OCI-LY3 (cell line): ENCODE data around the gene CXCL5.

Source experiments
- H2AFZ ChIP-seq: fragments of 200-600, 300-600 bp; shearing (Covaris generic); 2 replicates; pipeline ENCODE4 v1.6.0; 2014; ENCODE audit warnings: antibody characterized with exemption, low read depth, low read length
- H3K27ac ChIP-seq: fragments of 200-600, 300-600 bp; sonication (generic); 2 replicates; pipeline ENCODE4 v1.5.1; 2014; ENCODE audit warnings: mild to moderate bottlenecking, low read length, moderate library complexity, mixed read lengths
- H3K27me3 ChIP-seq: fragments of 200-600, 300-600 bp; sonication (generic); 2 replicates; pipeline ENCODE4 v1.6.1; 2014; ENCODE audit warnings: low read depth, low read length, mixed read lengths
- H3K36me3 ChIP-seq: fragments of 200-600, 300-600 bp; sonication (generic); replicated peaks from 2 replicates; pipeline ENCODE3; 2014; ENCODE audit warnings: low read depth, low read length, mixed read lengths
- H3K4me1 ChIP-seq: fragments of 300-600, 200-600 bp; sonication (generic); 2 replicates; pipeline ENCODE4 v1.6.1; 2014; ENCODE audit warnings: low read length, mixed read lengths
- H3K4me2 ChIP-seq: fragments of 200-600, 300-600 bp; sonication (generic); 2 replicates; pipeline ENCODE4 v1.6.1; 2014; ENCODE audit warnings: low read length, mixed read lengths
- H3K4me3 ChIP-seq: fragments of 300-600, 200-600 bp; sonication (generic); 2 replicates; pipeline ENCODE4 v1.5.1; 2014; ENCODE audit warnings: antibody characterized with exemption, mild to moderate bottlenecking, low read length, moderate library complexity
- H3K79me2 ChIP-seq: fragments of 300-600, 200-600 bp; shearing (Covaris generic); 2 replicates; pipeline ENCODE4 v1.6.1; 2014; ENCODE audit warnings: mild to moderate bottlenecking, low read length, mixed read lengths
- H3K9ac ChIP-seq: fragments of 300-600, 200-600 bp; shearing (Covaris generic); 2 replicates; pipeline ENCODE4 v1.6.0; 2014; ENCODE audit warnings: mild to moderate bottlenecking, low read length, moderate library complexity
- H3K9me3 ChIP-seq: fragments of 200-600, 300-600 bp; shearing (Covaris generic); 2 replicates; pipeline ENCODE4 v1.6.1; 2014; ENCODE audit warnings: low read length, mixed read lengths; ENCODE audit not compliant: insufficient read depth
- H4K20me1 ChIP-seq: fragments of 200-600, 300-600 bp; sonication (generic); 2 replicates; pipeline ENCODE4 v1.6.1; 2016; ENCODE audit warnings: low read length, mixed read lengths; ENCODE audit not compliant: insufficient read depth
- EZH2phosphoT487 ChIP-seq: fragments of 200-600 bp; shearing (Covaris generic); IDR thresholded peaks from 2 replicates; pipeline ENCODE4 v1.6.1; 2018; ENCODE audit warnings: antibody characterized with exemption, mixed run types, low read depth
- TF ChIP-seq, protein P1 (sequence below): fragments of 200-600, 300-600 bp; sonication (generic); IDR thresholded peaks from 2 replicates; pipeline ENCODE4 v1.5.1; 2014; ENCODE audit warnings: antibody characterized with exemption, low read length, low read depth

The CXCL5 gene

DNA sequence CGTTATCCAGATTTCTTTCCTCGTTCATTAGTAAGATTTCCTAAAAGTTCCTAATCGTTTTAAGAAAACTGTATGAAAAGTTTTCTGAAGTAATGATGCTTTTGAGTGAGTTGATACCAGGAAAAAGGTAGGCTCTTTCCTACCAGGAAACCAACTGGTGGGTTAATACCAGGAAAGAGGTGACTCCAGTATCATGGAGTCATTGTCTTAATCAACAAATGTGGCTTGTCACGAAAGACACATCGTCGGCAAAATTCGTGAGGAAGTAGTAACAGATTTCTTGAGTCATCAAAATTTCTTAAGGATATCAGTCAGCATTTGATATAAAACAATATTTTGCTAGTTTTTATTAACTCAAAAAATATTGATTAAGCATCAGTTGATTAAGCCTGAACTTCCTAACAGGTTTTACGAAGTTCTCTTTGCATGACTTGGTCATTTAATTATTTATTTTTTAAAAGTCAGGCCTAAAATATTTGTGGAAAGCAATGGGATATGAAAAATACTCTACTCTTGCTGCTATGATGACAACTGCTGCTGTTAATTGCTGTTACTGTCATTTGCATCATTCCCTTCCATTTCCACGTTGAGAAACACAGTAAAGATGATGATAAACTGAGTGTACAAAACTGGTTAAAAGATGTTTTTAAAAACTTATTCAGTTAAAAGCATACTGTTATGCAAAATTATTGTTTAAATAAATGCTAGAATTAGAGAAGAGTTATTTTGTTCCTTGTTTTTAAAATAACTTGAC lies 7.3 kb downstream of the CXCL5 start:
- Histone ChIP-seq H3K27me3 (no peaks in the 10 kb centered on the region), H3K9me3 (no peaks in the 10 kb centered on the region), H3K9ac (no peak overlapping the region), H3K79me2 (no peaks in the 10 kb centered on the region), H3K36me3 (no peaks in the 10 kb centered on the region), H2AFZ (no peak overlapping the region), H3K4me3 (no peak overlapping the region), H3K4me1 (no peaks in the 10 kb centered on the region), H4K20me1 (no peaks in the 10 kb centered on the region), H3K4me2 (no peak overlapping the region), H3K27ac (no peak overlapping the region)
- TF ChIP-seq, protein P1, sequence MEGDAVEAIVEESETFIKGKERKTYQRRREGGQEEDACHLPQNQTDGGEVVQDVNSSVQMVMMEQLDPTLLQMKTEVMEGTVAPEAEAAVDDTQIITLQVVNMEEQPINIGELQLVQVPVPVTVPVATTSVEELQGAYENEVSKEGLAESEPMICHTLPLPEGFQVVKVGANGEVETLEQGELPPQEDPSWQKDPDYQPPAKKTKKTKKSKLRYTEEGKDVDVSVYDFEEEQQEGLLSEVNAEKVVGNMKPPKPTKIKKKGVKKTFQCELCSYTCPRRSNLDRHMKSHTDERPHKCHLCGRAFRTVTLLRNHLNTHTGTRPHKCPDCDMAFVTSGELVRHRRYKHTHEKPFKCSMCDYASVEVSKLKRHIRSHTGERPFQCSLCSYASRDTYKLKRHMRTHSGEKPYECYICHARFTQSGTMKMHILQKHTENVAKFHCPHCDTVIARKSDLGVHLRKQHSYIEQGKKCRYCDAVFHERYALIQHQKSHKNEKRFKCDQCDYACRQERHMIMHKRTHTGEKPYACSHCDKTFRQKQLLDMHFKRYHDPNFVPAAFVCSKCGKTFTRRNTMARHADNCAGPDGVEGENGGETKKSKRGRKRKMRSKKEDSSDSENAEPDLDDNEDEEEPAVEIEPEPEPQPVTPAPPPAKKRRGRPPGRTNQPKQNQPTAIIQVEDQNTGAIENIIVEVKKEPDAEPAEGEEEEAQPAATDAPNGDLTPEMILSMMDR, result no peak
- TF ChIP-seq EZH2phosphoT487, result no peak

- Histone ChIP-seq H3K4me1 (no peaks in the 10 kb centered on the region), H3K4me2 (no peak overlapping the region), H3K79me2 (no peaks in the 10 kb centered on the region), H3K27ac (no peak overlapping the region), H4K20me1 (no peaks in the 10 kb centered on the region), H3K4me3 (no peak overlapping the region), H3K9me3 (no peaks in the 10 kb centered on the region), H3K9ac (no peak overlapping the region), H3K27me3 (no peaks in the 10 kb centered on the region), H3K36me3 (no peaks in the 10 kb centered on the region), H2AFZ (no peak overlapping the region)
- TF ChIP-seq EZH2phosphoT487, result no peak
- TF ChIP-seq, protein P1, result no peak
These were observed 8.5 kb downstream of the CXCL5 start for GRCh38 chr4:73989928-73990327.

- Histone ChIP-seq H3K27me3 (no peaks in the 10 kb centered on the region), H3K4me1 (no peaks in the 10 kb centered on the region), H3K4me2 (no peak overlapping the region), H4K20me1 (no peaks in the 10 kb centered on the region), H3K9me3 (no peaks in the 10 kb centered on the region), H3K9ac (no peak overlapping the region), H3K36me3 (no peaks in the 10 kb centered on the region), H3K27ac (no peak overlapping the region), H2AFZ (no peak overlapping the region), H3K79me2 (no peaks in the 10 kb centered on the region), H3K4me3 (no peak overlapping the region)
- TF ChIP-seq, protein P1, result no peak
- no peak for TF ChIP-seq EZH2phosphoT487
These were observed 9.4 kb downstream of the CXCL5 start for GRCh38 chr4:73989031-73989430.

GRCh38 chr4:73988061-73988460 lies 10.4 kb downstream of the CXCL5 start, which contains the start of gene PPBP:
TSS of gene PPBP (minus strand) at chr4:73988190. CDS start at chr4:73988103, 87 bp downstream.
- no peaks in the 10 kb centered on the region for H3K9me3 ChIP-seq
- H3K36me3 ChIP-seq, result no peaks in the 10 kb centered on the region
- no peak within 1 kb of the TSS for H3K27ac ChIP-seq
- no peak within 1 kb of the TSS for H3K4me2 ChIP-seq
- H2AFZ ChIP-seq, result no peak within 1 kb of the TSS
- TF ChIP-seq, protein P1, result no peak
- TF ChIP-seq EZH2phosphoT487, result no peak
- no peak within 1 kb of the TSS for H3K9ac ChIP-seq
- H3K4me3 ChIP-seq, result no peak within 1 kb of the TSS
- H3K79me2 ChIP-seq, result no peaks in the 10 kb centered on the region
- no peaks in the 10 kb centered on the region for H3K27me3 ChIP-seq
- H4K20me1 ChIP-seq, result no peaks in the 10 kb centered on the region
- no peaks in the 10 kb centered on the region for H3K4me1 ChIP-seq
